H1 (cell line): ENCODE data around the gene NDUFB10. TPM values are rescaled to one million over a fixed set of nuclear protein-coding genes. Genes with fewer than 3 reads are reported as not detected.
A peak's percentile ranks its signal among the peaks of the same experiment; 100 is the strongest.

Experiments
- CTCF ChIA-PET: fragments of 300-600 bp; sonication (Branson Sonifier 250); formaldehyde crosslinking; loops from one replicate; lab custom pipeline; 2021; ENCODE audit not compliant: partially characterized antibody; lab: Charles Lee
- POLR2A ChIA-PET: fragments of 300-600 bp; sonication (Branson Sonifier 250); formaldehyde crosslinking; loops from one replicate; lab custom pipeline; 2021; ENCODE audit warnings: inconsistent platforms; ENCODE audit not compliant: partially characterized antibody; lab: Charles Lee
- DNase-seq, 2 experiments: peaks; one replicate each; pipeline versions ENCODE4 v3.0.0 to v3.0.0-alpha.2; 2010 to 2022; ENCODE audit warnings: low spot score in 2 of 2, low read depth in 1 of 2, mixed read lengths in 1 of 2
- FAIRE-seq: peaks from 2 replicates; lab custom pipeline; 2011; peaks lifted over from hg19 to GRCh38; lab: Jason Lieb, UNC
- H2AFZ ChIP-seq: 2 replicates; pipeline ENCODE4 v1.8.1; 2012; ENCODE audit warnings: low read length, inconsistent platforms
- H2AK5ac ChIP-seq: 2 replicates; pipeline ENCODE4 v1.6.1; 2013; ENCODE audit warnings: low read depth, low read length
- H2BK120ac ChIP-seq: replicated peaks from 2 replicates; pipeline ENCODE3; 2013; ENCODE audit warnings: low read depth, low read length, inconsistent platforms
- H2BK12ac ChIP-seq: 2 replicates; pipeline ENCODE4 v1.6.1; 2013; ENCODE audit warnings: low read depth, low read length
- H2BK15ac ChIP-seq: 2 replicates; pipeline ENCODE4 v1.6.1; 2013; ENCODE audit warnings: low read length
- H2BK20ac ChIP-seq: 2 replicates; pipeline ENCODE4 v1.6.1; 2013; ENCODE audit warnings: low read length
- H2BK5ac ChIP-seq: 2 replicates; pipeline ENCODE4 v1.6.1; 2013; ENCODE audit warnings: low read depth, low read length
- H3K14ac ChIP-seq: 2 replicates; pipeline ENCODE4 v1.6.1; 2013; ENCODE audit warnings: inconsistent platforms; ENCODE audit not compliant: insufficient read length
- H3K18ac ChIP-seq: 2 replicates; pipeline ENCODE4 v1.6.1; 2013; ENCODE audit warnings: low read length; ENCODE audit errors: extremely low read depth
- H3K23ac ChIP-seq: 2 replicates; pipeline ENCODE4 v1.6.1; 2013; ENCODE audit warnings: inconsistent platforms; ENCODE audit not compliant: insufficient read length
- H3K23me2 ChIP-seq: 2 replicates; pipeline ENCODE4 v1.6.1; 2013; ENCODE audit warnings: low read depth, low read length
- H3K27ac ChIP-seq: 2 replicates; pipeline ENCODE4 v1.6.1; 2011; ENCODE audit warnings: low read depth, low read length, inconsistent platforms
- H3K27me3 ChIP-seq, 4 experiments: replicated peaks in 1 of 4; 1 replicate in 1 of 4; 2 replicates in 3 of 4; pipeline versions ENCODE4 v1.6.1 to v1.8.1; 2011 to 2013; ENCODE audit warnings: low read length in 3 of 4, mild to moderate bottlenecking in 3 of 4, inconsistent platforms in 2 of 4, mixed read lengths in 2 of 4, moderate library complexity in 1 of 4; ENCODE audit not compliant: control insufficient read depth in 3 of 4, insufficient read depth in 3 of 4; ENCODE audit errors: extremely low read depth in 1 of 4
- H3K36me3 ChIP-seq, 4 experiments: 2 replicates each; pipeline versions ENCODE4 v1.6.1 to v1.8.1; 2011 to 2013; ENCODE audit warnings: mild to moderate bottlenecking in 4 of 4, low read length in 3 of 4, moderate library complexity in 2 of 4, control low read depth in 1 of 4, inconsistent platforms in 1 of 4; ENCODE audit not compliant: insufficient read depth in 4 of 4, control insufficient read depth in 2 of 4
- H3K4ac ChIP-seq: replicated peaks from 2 replicates; pipeline ENCODE3; 2013; ENCODE audit warnings: low read length, low read depth, mixed read lengths, inconsistent platforms; ENCODE audit not compliant: insufficient read length
- H3K4me1 ChIP-seq, 4 experiments: replicated peaks in 1 of 4; 1 replicate in 1 of 4; 2 replicates in 3 of 4; pipeline versions ENCODE4 v1.6.1 to v1.8.1; 2011 to 2013; ENCODE audit warnings: low read length in 3 of 4, inconsistent platforms in 2 of 4, mixed read lengths in 1 of 4; ENCODE audit not compliant: insufficient read depth in 4 of 4, control insufficient read depth in 3 of 4
- H3K4me2 ChIP-seq, 2 experiments: 2 replicates each; pipeline versions ENCODE4 v1.6.1 to v1.8.1; 2011 to 2013; ENCODE audit warnings: low read depth in 2 of 2, low read length in 2 of 2, control low read depth in 1 of 2, inconsistent platforms in 1 of 2, mild to moderate bottlenecking in 1 of 2; ENCODE audit not compliant: insufficient read depth in 1 of 2
- H3K4me3 ChIP-seq, 4 experiments: fragments of 200-600, 300-600 bp in 1 of 4; sonication (generic), shearing (Covaris generic), sonication (Bioruptor Twin) in 1 of 4; 2 replicates each; pipeline versions ENCODE4 v1.5.1 to v1.8.1; 2011 to 2016; ENCODE audit warnings: low read length in 4 of 4, low read depth in 3 of 4, control low read depth in 2 of 4, inconsistent platforms in 2 of 4, mild to moderate bottlenecking in 2 of 4, mixed read lengths in 1 of 4, moderate library complexity in 1 of 4; ENCODE audit not compliant: insufficient read depth in 2 of 4; ENCODE audit errors: extremely low read depth in 1 of 4
- H3K56ac ChIP-seq: replicated peaks from 2 replicates; pipeline ENCODE3; 2013; ENCODE audit warnings: low read depth, mild to moderate bottlenecking, mixed read lengths, low read length, inconsistent platforms; ENCODE audit not compliant: insufficient read length
- H3K79me1 ChIP-seq: 2 replicates; pipeline ENCODE4 v1.6.1; 2013; ENCODE audit warnings: low read depth, low read length, control low read depth
- H3K79me2 ChIP-seq, 2 experiments: 2 replicates each; pipeline versions ENCODE4 v1.6.1 to v1.8.1; 2012 to 2013; ENCODE audit warnings: low read length in 2 of 2, mild to moderate bottlenecking in 2 of 2, inconsistent platforms in 1 of 2; ENCODE audit not compliant: insufficient read depth in 2 of 2, control insufficient read depth in 1 of 2
- H3K9ac ChIP-seq, 4 experiments: replicated peaks in 1 of 4; 1 replicate in 1 of 4; 2 replicates in 3 of 4; pipeline versions ENCODE4 v1.6.1 to v1.8.1; 2011 to 2013; ENCODE audit warnings: low read depth in 3 of 4, low read length in 3 of 4, control low read depth in 2 of 4, mild to moderate bottlenecking in 2 of 4, moderate library complexity in 2 of 4, inconsistent platforms in 1 of 4; ENCODE audit errors: extremely low read depth in 1 of 4
- H3K9me3 ChIP-seq, 2 experiments: 2 replicates each; pipeline versions ENCODE4 v1.6.1 to v1.8.1; 2012 to 2013; ENCODE audit warnings: mild to moderate bottlenecking in 2 of 2, moderate library complexity in 2 of 2, control low read depth in 1 of 2, inconsistent platforms in 1 of 2, low read depth in 1 of 2, low read length in 1 of 2, mixed read lengths in 1 of 2; ENCODE audit not compliant: insufficient read depth in 2 of 2
- H4K20me1 ChIP-seq, 2 experiments: replicated peaks in 1 of 2; 2 replicates each; pipeline versions ENCODE3 to v1.8.1; 2011 to 2013; ENCODE audit warnings: inconsistent platforms in 2 of 2, low read length in 2 of 2, mild to moderate bottlenecking in 1 of 2; ENCODE audit not compliant: insufficient read depth in 2 of 2, control insufficient read depth in 1 of 2
- H4K5ac ChIP-seq: 2 replicates; pipeline ENCODE4 v1.6.1; 2013; ENCODE audit warnings: low read length, low read depth, mixed read lengths, inconsistent platforms; ENCODE audit not compliant: insufficient read length
- H4K8ac ChIP-seq: 2 replicates; pipeline ENCODE4 v1.8.0; 2013; ENCODE audit warnings: mild to moderate bottlenecking, moderate library complexity, low read length, inconsistent platforms; ENCODE audit not compliant: insufficient read depth; ENCODE audit errors: extremely low read depth
- H4K91ac ChIP-seq: replicated peaks from 2 replicates; pipeline ENCODE3; 2013; ENCODE audit warnings: low read length, mixed read lengths, inconsistent platforms; ENCODE audit not compliant: insufficient read length
- CBX5 ChIP-seq: fragments of 300-800, 300-1000 bp; sonication (generic); IDR thresholded peaks from 2 replicates; pipeline ENCODE4 v1.7.1; 2016; ENCODE audit warnings: antibody characterized with exemption, low read length, low read depth
- CHD1 ChIP-seq: IDR thresholded peaks from 2 replicates; pipeline ENCODE4 v1.6.1; 2012; ENCODE audit warnings: low read depth, low read length, improper control_type of control experiment
- CTBP2 ChIP-seq: IDR thresholded peaks from 2 replicates; pipeline ENCODE4 v1.7.0; 2011; ENCODE audit warnings: borderline replicate concordance, mild to moderate bottlenecking, moderate library complexity, mixed read lengths, low read length; ENCODE audit not compliant: insufficient read depth, insufficient read length
- GABPA ChIP-seq: IDR thresholded peaks from 2 replicates; pipeline ENCODE4 v1.6.1; 2011; ENCODE audit warnings: mild to moderate bottlenecking, low read length, moderate library complexity, borderline replicate concordance; ENCODE audit not compliant: insufficient read depth
- HDAC6 ChIP-seq: IDR thresholded peaks from one replicate; pipeline ENCODE4 v1.7.1; 2012; ENCODE audit warnings: low read depth, mild to moderate bottlenecking, inconsistent platforms, low read length, moderate library complexity
- JUN ChIP-seq: IDR thresholded peaks from 2 replicates; pipeline ENCODE4 v1.6.1; 2011; ENCODE audit warnings: low read depth, mild to moderate bottlenecking, improper control_type of control experiment, low read length
- JUND ChIP-seq: IDR thresholded peaks from 2 replicates; pipeline ENCODE4 v1.6.1; 2011; ENCODE audit warnings: mild to moderate bottlenecking, improper control_type of control experiment, low read length
- POU5F1 ChIP-seq: IDR thresholded peaks from 2 replicates; pipeline ENCODE4 v1.6.1; 2011; ENCODE audit warnings: low read depth, mild to moderate bottlenecking, low read length, moderate library complexity
- RAD21 ChIP-seq, 2 experiments: IDR thresholded peaks in 1 of 2; conservative IDR thresholded peaks in 1 of 2; 2 replicates each; pipeline ENCODE4 v1.6.1; 2011; ENCODE audit warnings: low read depth in 2 of 2, low read length in 2 of 2, improper control_type of control experiment in 1 of 2, inconsistent platforms in 1 of 2, mild to moderate bottlenecking in 1 of 2, moderate library complexity in 1 of 2
- SAP30 ChIP-seq: fragments of 300-600 bp; sonication (generic); IDR thresholded peaks from 2 replicates; pipeline ENCODE4 v1.7.1; 2012; ENCODE audit warnings: low read length, moderate library complexity, mild to moderate bottlenecking, inconsistent platforms; ENCODE audit not compliant: insufficient read depth, insufficient replicate concordance
- SRF ChIP-seq: IDR thresholded peaks from 2 replicates; pipeline ENCODE4 v1.6.1; 2011; ENCODE audit warnings: mild to moderate bottlenecking, low read depth, low read length, moderate library complexity
- TAF1 ChIP-seq: IDR thresholded peaks from 2 replicates; pipeline ENCODE4 v1.6.1; 2011; ENCODE audit warnings: mild to moderate bottlenecking, low read depth, low read length
- TBP ChIP-seq: IDR thresholded peaks from 2 replicates; pipeline ENCODE4 v1.6.1; 2011; ENCODE audit warnings: low read depth, low read length, improper control_type of control experiment
- WGBS, 2 experiments: shearing (Covaris generic) in 1 of 2; methylation state at CpG; one replicate each; pipeline versions ENCODE4 v1.1.6 to v1.1.7; 2013 to 2015; ENCODE audit warnings: low lambda C conversion rate in 2 of 2, mixed read lengths in 2 of 2, inconsistent platforms in 1 of 2, low coverage in 1 of 2, missing lambda C conversion rate in 1 of 2; ENCODE audit not compliant: insufficient replicate concordance in 2 of 2, insufficient coverage in 1 of 2, insufficient read length in 1 of 2; ENCODE audit errors: extremely low coverage in 1 of 2, missing lambda C conversion rate in 1 of 2; 5-methylcytosine and 5-hydroxymethylcytosine counted together
- polyA plus RNA-seq, 7 experiments: library from polyadenylated mRNA; depleted of rRNA in 3 of 7; stranded (reverse) in 5 of 7; unstranded in 2 of 7; fragments of >200 nt in 5 of 7; fragments of 200-250 nt in 2 of 7; gene quantifications; 1 replicate in 5 of 7; 2 replicates in 1 of 7; 4 replicates in 1 of 7; pipeline versions ENCODE4 v1.2.1 to v1.2.3, GENCODE V29; 2011 to 2013; ENCODE audit warnings: missing spikeins in 2 of 7, mixed read lengths in 2 of 7
- total RNA-seq: library from RNA; stranded (reverse); fragmentation: NEBNext Ultra II Directional; extraction: Animal tissue kit (Norgen Biotek cat#: 25700); gene quantifications from 2 replicates; pipeline ENCODE4 v1.2.1, GENCODE V29; 2021

Gene NDUFB10
- total and polyA plus RNA-seq, 2 of the 8 experiments (the other 6 are each of a cell fraction or from before 2014, with no cell fraction given), result 183 to 194 TPM

DNA sequence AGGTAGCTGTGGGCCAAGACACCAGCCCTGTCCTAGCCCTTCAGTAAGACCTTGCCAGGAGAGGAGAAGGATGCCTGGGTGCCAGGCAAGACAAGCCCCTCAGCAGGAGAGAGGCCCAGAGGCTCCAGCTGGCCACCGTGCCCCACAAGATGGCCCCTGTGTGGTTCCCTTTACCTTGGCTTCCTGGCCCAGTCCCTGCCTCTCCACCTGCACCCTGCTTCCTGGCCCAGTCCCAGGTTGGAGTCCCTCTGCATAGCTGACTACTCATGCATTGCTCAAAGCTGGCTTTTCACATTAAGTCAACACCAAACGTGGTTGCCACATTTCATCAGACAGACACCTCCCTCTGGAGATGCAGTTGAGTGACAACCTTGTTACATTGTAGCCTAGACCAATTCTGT lies 34.4 kb downstream of the NDUFB10 start:
- H3K18ac ChIP-seq, result no peak overlapping the region
- no peak overlapping the region for H2BK12ac ChIP-seq
- no peak overlapping the region for H3K14ac ChIP-seq
- H3K9me3 ChIP-seq, result no peaks in the 10 kb centered on the region
- H2BK5ac ChIP-seq, result no peak overlapping the region
- ChIA-PET CTCF (interaction anchor here (0.7 to 6.8 kb wide), 4 partner anchors 11 to 1646 kb away, joined by 3 to 55 read pairs (median 8); partner anchors contain the start of gene NOXO1), POLR2A (interaction anchor here (0.7 to 28.2 kb wide), 9 partner anchors 10 to 1038 kb away, joined by 3 to 736 read pairs (median 6); partner anchors contain the start of genes GFER, NDUFB10, RNF151 and RPS2)
- no peak overlapping the region for H4K8ac ChIP-seq
- H3K79me1 ChIP-seq, result no peaks in the 10 kb centered on the region
- peaks cover 22% of the 10 kb centered on the region; the same call in 1 of the 2 replicates for H3K23me2 ChIP-seq
- peak overlapping the region in 1 of 4 experiments; percentile 82; a peak in 1 of 8 replicates for H3K4me3 ChIP-seq
- H2BK15ac ChIP-seq, result no peak overlapping the region
- 97% methylated on average over 2 of the region's 2 CpGs; no CpG with 5 or more reads in 1 of the 2 experiments for WGBS, 2 experiments
- peaks cover 0 to 22% (median 18%) of the 10 kb centered on the region in 4 experiments; a peak in 6 of 7 replicates for H3K4me1 ChIP-seq
- no peak overlapping the region for H2AK5ac ChIP-seq
- no peak overlapping the region for H2BK120ac ChIP-seq
- no peak overlapping the region; a peak in 1 of 7 replicates for H3K9ac ChIP-seq
- H3K36me3 ChIP-seq, result peaks cover 3 to 13% (median 8%) of the 10 kb centered on the region in 4 experiments; a peak in 5 of 8 replicates
- no peak overlapping the region for H2AFZ ChIP-seq
- peaks cover 4 to 32% (median 20%) of the 10 kb centered on the region in 4 experiments for H3K27me3 ChIP-seq
- no peak overlapping the region for H3K4ac ChIP-seq
- H4K20me1 ChIP-seq, result peaks cover 7 to 8% of the 10 kb centered on the region in 2 experiments
- no peak overlapping the region for H3K23ac ChIP-seq
- peak overlapping the region in 1 of 2 experiments; percentile 83; a peak in 2 of 4 replicates for H3K4me2 ChIP-seq
- no peak overlapping the region for H2BK20ac ChIP-seq
- H3K79me2 ChIP-seq, result no peaks in the 10 kb centered on the region
- no peak overlapping the region for H3K56ac ChIP-seq
- no peak for DNase-seq
- no peak overlapping the region for H4K5ac ChIP-seq
- FAIRE-seq, result no peak
- no peak overlapping the region for H4K91ac ChIP-seq
- H3K27ac ChIP-seq, result no peak overlapping the region
- TF ChIP-seq JUN (no peak), SAP30 (no peak), GABPA (no peak), RAD21 (IDR thresholded peaks at IDR 0.05 in 1 of 2, conservative IDR thresholded peaks at IDR 0.05 in 1 of 2; ENCODE audit: low read depth in 2 of 2, low read length in 2 of 2) (no peak), TBP (no peak), POU5F1 (no peak), CBX5 (no peak), TAF1 (no peak), CTBP2 (no peak), CHD1 (no peak), JUND (no peak), SRF (no peak), HDAC6 (no peak)
